GM12874 (cell line): ENCODE data around the gene PRKCB.

Experiments used
- CTCF ChIP-seq: IDR thresholded peaks from 2 replicates; pipeline ENCODE4 v1.5.1; 2011; ENCODE audit warnings: low read depth, mild to moderate bottlenecking, control low read depth, low read length, moderate library complexity; ENCODE audit not compliant: insufficient read depth

PRKCB gene

GRCh38 chr16:23827057-23827456, 8.7 kb upstream of the PRKCB start:
- no peak for TF ChIP-seq CTCF

GRCh38 chr16:23829454-23829853, 6.3 kb upstream of the PRKCB start:
- TF ChIP-seq CTCF = no peak

GRCh38 chr16:23830276-23830675, 5.5 kb upstream of the PRKCB start:
- no peak for TF ChIP-seq CTCF

DNA sequence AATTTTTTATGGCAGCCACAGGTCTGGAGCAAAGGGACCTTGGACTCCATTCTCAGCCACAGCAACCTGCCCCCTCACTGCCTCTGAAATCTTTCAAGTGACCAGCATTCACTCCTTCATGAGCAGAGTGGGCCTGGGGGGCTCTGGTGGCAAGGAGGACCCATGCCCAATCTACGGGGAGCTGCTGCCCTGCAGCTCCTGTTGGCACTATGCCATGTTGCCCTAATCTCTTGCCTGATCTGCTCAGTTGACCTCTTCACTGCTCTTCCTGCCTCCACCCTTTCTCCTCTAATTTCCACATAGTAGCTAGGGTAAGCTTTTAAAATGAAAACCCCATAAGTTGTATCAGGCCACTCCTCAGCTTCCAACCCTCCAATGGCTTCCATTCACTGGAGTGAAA, 2.9 kb upstream of the PRKCB start:
- no peak for TF ChIP-seq CTCF

GRCh38 chr16:23833504-23833903, 2.3 kb upstream of the PRKCB start:
- no peak for TF ChIP-seq CTCF

DNA sequence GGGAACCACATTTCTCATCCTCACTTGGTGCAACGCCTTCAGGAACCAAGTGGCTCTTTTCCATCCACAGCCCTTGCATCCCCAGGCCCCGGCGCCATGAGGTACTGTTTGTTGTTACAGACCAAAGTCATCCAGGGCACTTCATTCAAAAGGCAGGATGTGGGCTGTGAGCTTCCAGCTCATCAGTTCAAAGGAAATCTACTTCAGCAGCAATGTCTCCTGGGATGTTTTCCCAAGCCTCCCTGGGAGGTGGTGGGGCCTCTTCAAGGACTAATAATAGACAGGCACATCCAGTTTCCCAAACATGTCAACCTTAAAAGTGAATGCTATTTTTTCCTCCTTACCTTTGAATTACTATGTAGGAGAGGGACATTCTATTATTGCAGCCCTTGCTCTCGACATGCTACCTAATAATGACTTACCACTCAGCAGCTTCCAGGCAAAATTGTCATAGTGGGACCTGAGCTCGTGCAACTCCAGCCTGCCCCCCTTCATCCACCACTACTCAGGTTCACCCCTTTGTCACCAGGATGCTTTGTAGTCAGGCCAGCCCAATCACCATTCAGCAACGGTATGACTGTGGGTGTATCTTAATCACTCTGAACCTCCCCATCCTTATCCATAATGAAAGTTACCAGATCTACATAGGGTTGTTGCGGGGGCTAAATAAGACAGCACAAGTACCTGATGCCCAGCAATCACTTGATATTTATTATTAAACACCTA, 1.7 kb upstream of the PRKCB start:
- TF ChIP-seq CTCF = no peak

DNA sequence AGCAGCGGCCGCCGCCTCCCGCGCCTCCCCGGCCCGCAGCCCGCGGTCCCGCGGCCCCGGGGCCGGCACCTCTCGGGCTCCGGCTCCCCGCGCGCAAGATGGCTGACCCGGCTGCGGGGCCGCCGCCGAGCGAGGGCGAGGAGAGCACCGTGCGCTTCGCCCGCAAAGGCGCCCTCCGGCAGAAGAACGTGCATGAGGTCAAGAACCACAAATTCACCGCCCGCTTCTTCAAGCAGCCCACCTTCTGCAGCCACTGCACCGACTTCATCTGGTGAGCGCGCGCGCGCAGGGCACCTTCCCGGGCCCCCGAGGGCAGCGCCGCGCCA, 258 bp downstream of the PRKCB start:
- no peak for TF ChIP-seq CTCF
